CD4-positive, alpha-beta T cell treated with Interleukin-15 for 4 hours (primary cell): ENCODE data around the gene SLC34A1.
"Not testable (repeated sequence)": the region's sequence is repeated elsewhere in the genome, so short reads cannot be mapped to it uniquely, and the experiment has no call there.

Source experiments
- DNase-seq: peaks from one replicate; pipeline ENCODE4 v3.0.0-alpha.2; 2020; ENCODE audit warnings: low spot score

The SLC34A1 gene

DNA sequence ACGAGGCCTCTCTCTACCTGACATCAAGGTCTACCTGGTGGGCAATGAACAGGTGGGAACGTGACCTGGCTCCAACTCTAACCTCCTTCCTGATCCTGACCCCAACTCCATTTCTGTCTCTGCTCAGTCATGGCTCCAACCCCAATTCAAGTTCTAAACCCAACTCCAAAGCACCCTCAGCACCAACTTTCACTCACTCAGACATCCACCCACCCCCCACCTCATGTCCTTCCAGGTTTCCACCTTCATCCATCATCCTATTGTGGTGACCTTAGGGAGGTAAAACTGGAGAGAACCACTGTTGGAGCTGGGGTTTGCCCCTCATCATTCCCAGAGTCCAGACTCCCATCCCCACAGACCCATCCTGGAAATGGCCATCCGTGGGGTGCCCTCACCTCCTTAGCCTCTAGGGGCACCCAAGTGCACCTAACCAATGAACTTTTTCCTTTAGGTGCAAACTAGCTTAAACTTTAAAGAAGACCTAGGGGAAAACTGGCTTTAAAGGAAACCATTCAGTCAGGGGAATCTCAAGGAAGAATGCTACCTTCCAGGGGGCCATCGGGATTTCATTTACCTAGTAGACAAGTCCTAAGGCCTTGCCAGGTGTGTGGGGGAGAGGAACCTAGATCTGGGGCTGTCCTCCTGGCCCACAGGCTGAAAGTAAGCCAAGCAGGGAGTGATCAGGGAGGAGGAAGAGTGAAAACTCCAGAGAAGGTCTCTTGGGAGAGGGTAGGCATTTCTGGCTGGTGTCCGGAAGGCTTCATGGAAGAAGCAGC, 15.2 kb upstream of the SLC34A1 start:
- DNase-seq: no peak

DNA sequence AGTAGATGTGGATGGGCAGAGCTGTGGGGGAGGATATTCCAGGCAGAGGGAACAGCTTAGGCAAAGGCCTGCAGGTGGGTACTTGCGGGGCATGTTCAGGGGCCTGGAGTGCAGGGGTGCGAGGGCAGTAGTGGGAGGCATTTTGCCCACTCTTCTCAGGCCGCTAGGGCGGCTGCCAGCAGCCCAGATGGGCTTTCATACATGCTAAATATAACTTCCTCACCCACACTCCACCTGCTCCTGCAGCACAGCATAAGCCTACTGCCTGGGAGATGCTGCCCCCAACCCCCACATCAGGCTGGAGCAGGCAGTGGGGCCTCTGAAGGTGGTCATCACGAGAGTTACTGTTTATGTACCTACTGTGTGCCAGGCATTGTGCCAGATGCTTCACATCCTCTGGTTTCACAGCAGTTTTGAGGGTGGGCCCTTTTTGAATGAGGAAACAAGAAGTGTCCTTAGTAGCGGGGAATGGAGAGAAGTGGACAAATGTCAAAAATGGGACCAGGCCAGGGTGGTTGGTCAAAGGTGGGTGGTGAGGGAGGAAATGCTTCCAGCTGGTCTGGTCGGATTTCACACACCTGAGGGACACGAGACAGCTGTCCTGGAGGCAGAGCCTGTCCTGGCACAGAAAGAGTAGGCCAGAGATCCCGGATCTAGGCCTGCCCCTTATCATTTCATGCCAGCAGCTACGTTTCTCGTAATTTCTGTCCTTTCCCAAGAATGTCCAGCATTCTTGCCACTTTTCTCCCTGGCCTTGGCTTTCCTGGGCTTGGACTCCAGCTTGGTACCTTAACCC, 14.4 kb upstream of the SLC34A1 start:
- DNase-seq: no peak

DNA sequence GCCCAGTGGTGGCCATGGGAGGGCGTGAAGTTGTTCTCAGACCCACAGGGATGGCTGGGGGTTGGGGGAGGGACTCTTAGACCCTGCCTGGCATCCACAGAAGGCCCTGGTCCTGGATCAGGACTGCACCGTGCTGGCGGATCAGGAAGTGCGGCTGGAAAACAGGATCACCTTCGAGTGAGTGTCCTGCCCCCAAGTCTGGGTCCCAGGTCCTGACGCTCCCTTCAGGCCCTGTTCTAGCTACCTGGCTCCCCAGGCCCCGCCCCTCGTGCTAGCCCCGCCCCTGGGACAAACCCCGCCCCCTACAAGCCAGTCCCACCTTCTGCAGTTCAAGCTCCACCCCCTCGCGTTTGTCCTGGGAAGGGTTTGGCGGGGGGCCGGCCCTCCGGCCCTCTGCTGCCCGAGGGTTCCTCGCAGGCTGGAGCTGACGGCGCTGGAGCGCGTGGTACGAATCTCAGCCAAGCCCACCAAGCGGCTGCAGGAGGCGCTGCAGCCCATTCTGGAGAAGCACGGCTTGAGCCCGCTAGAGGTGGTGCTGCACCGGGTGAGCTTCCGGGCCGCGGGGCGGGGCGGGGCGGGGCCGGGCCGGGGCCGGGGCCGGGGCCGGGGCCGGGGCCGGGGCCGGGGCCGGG, 13.6 kb upstream of the SLC34A1 start:
- DNase-seq: peak; percentile 68

DNA sequence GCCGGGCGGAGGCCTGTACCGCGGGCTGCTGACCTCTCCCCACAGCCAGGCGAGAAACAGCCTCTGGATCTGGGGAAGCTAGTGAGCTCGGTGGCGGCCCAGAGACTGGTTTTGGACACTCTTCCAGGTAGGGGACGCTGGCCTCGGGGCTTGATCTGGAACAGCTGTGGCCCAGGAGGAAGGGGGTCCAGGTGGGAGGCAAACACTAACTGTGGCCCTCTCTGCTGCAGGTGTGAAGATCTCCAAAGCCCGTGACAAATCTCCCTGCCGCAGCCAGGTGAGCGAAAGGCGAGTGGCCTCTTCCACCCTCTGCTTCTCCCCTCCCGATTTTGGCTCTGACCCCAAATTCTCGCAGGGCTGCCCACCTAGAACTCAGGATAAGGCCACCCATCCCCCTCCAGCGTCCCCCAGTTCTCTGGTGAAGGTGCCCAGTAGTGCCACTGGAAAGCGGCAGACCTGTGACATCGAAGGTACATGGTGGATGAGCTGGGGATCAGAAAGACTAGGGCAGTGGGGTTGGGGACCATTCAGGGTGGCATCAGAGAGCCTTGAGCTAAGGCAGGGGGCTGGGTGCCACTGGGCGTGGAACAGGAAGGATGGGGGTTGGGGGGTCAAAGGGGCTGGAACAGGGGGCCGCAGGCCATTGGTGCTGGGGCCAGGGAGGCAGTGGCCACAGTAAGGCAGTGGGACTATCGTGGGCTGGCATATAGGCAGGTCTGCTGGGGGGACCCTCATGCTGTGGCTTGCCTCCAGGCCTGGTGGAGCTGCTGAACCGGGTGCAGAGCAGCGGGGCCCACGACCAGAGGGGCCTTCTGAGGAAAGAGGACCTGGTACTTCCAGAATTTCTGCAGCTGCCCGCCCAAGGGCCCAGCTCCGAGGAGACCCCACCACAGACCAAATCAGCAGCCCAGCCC, 12.9 kb upstream of the SLC34A1 start:
- no peak for DNase-seq

DNA sequence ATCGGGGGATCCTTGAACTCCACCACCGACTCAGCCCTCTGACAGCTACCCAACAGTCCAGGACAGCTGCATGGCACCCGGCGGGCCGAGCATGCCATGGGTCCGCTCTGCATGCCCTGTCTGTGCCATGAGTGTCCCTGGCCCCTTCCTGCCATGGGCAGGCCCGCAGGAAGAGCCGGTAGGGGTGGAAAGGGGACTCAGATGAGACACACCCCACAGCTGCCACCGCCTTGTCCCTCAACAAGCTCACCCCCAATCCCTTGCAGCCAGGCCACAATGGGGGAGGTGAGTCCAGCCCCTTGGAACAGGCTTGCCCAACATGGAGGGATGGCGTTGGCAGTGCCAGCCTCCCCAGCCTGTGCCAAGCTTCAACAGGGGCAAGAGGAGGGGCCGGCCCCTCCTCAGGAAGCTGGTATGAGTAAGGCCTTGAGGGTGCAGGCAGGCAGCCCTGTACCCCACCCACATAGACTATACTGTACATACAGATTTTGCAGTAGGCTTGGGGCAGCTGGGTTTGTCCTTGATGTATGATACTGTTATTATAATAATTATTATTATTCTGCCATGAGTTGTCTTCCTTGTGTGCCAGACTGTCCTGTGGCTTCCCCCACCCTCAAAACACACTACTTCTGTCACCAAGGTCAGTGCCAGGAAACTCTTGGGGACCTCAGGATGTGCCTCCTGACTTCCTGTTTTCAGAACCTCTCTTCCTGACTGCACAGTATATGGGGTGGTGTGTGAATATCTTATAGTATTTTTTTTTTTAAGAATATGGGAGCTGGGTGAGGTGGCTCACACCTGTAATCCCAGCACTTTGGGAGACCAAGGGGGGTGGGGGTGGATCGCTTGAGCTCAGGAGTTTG, 12.0 kb upstream of the SLC34A1 start:
- peak; percentile 63 for DNase-seq

DNA sequence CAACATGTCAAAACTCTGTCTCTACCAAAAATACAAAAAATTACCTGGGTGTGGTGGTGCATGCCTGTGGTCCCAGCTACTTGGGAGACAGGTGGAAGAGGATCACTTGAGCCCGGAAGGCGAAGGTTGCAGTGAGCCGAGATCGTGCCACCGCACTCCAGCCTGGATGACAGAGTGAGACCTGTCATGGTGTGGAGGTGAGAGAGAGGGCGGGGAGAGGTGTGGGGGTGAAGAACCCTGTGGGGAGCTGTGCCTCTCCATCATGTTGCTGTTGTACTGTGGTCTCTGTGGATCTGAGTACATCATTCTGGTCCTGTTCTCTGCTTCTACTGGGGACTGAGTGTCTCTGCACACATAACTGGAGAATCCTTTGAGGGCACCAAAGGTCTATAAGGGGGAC, 11.3 kb upstream of the SLC34A1 start:
- DNase-seq: peak; percentile 37

DNA sequence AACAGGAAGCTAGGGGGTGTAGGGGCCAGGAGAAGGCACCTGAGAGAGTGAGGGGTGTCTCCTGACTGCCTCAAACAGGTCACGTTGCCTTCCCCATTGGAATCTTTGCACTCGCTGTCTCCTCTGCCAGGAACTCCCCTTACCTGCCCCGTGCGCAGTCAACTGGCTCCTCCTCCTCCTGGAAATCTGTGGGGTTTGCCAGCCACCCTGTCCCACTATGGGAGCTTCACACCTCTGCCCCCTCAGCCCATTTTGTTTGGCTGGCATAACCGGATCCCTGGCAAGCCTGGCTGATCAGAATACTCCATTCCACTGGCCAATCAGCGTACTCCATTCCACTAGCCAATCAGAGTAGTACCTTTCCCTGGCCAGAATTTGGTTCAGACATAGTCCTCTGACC, 10.4 kb upstream of the SLC34A1 start:
- DNase-seq: no peak

DNA sequence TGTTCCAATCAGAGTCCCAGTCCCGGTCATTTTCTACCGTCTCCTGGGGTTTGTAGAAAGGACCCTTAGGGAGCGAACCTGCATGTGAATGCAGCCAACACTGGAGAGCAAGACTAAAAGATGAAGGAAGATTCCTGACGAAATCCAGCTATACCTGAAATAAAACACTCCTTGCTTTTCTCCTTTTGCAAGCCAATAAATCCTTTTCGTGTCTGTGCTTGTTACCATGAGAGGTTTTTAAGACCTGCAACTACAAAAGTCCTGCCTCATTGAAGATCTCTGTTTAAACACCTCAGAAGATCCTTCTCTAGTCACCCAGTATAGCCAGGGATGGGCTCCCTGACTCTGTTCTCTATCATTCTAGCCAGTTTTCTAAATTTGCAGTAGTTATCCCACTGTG, 10.0 kb upstream of the SLC34A1 start:
- DNase-seq: no peak

DNA sequence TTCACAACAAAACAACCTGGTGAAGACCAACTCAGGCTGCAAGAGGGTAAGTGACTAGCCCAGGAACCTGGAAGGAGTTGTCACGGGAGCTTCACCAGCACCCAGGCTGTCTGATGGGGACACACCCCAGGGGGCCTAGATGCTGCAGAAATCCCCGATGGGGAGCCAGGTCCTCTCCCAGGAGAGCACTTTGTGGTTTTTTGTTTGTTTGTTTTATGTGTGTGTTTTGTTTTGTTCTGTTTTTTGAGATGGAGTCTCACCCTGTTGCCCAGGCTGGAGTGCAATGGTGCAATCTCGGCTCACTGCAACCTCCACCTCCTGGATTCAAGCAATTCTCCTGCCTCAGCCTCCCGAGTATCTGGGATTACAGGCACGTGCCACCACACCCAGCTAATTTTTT, 8.7 kb upstream of the SLC34A1 start:
- DNase-seq: not testable (repeated sequence)

DNA sequence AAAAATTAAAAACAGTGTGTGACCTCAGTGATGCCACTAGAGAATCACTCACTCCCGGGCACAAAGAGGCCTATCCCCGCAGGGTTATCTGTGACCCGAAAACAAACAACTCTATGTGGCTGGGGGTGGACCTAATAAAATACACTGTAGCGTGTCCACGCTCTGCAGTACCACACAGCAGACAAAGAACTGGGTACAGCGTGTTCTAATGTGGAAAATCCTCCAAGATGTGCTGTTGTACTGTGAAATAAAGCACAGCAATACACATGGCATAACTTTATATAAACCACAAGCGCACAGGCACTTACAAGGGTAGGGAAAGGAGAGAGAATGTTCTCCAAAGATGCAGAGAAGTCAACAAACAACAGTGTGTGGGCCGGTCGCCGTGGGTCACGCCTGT, 8.1 kb upstream of the SLC34A1 start:
- DNase-seq: no peak

DNA sequence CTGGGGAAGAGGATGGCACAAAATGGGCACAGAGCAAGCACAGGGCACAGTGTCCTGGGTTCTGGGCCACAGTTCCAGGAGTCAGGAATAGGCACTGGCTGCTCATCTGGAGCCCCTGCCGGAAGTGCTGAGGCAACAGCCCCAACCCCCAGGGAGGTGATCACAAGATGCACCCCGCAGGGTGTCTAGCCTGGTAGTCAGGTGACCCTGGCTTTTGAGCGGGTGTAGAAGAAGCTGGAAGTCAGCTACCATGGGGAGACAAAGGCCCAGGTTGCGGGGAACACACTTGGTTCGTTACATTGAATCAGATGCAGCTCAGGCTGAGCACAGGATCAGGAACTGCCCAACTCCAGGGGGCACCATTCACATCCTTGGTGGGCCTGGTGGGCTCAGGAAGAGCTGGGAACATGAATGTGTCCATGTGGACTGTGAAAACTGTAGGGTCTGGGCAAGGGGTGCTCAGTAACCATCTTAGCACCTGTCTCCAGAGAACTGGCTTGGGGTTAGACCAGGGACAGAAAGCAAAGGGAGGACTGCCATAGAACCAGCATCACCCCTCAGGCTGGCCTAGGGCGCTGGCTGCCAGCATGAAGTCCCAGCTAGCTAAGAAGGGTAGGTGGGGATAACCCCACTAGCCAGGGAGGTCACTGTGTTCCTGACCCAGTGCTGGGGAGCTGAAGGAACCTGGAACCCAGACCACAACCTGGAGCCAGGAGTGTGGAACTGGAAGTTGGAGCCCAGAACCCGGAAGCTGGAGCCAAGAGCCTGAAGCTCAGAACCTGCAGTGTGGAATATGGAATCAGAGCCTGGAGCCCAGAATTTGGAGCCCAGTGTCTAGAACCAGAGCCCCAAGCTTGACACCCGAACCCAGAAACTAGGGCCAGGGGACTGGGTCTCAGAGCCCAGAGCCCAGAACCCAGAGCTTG, 6.1 kb upstream of the SLC34A1 start:
- DNase-seq: no peak

DNA sequence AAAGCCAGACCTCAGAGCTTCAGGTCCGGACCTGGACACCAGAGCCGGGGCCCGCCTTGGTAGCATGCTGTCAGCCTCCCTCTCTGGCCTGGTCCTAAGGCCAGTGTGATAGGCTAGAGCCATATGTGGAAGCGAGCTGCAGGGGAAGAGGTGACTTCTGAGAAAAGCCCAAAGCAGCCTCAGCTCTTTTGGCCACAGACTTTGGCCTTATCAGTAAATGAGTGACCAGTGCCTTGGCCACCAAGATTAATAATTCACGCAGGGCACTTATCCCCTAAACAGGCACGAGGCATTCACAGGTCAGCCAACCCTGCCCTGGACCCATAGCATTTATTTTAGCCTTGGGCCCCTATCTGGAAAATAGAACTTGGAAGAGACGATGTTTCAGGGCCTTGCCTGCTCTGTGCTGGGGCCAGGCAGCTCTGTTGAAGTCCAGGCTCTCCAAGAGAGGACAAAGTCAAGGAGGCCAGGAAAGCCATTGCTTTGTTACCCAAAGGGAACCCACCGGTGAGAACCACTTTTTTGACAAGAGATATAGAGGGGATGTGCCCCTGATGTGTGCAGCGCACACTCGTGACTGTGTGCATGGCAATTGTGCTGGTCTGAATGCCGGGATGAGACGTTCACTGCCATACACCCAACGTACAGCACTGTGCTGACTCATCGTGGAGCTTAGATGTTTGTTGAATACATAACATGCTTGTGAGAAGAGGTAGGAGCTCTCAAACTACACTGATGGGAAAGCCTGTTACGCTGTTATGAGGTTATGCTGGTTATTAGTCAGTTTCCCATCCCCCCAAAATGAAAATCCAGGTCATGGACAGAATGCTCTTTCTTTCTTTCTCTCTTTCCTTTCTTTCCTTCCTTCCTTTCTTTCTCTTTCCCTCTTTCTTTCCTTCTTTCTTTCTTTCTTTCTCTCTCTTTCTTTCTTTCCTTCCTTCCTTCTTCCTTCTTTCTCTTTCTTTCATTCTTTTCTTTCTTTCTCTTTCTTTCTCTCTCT, 5.0 kb upstream of the SLC34A1 start:
- DNase-seq: peak; percentile 46

DNA sequence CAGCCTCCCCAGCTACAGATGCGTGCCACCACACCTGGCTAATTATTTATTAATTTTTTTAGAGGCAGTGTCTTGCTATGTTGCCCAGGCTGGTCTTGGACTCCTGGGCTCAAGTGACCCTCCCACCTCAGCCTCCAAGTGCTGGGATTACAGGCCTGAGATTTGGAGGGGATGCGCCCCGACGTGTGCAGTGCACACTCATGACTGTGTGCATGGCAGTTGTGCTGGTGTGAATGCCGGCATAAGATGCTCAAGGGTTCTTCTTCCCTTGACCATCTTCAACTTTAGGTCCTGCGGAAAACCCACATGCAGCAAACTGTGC, 3.5 kb upstream of the SLC34A1 start:
- DNase-seq: no peak

DNA sequence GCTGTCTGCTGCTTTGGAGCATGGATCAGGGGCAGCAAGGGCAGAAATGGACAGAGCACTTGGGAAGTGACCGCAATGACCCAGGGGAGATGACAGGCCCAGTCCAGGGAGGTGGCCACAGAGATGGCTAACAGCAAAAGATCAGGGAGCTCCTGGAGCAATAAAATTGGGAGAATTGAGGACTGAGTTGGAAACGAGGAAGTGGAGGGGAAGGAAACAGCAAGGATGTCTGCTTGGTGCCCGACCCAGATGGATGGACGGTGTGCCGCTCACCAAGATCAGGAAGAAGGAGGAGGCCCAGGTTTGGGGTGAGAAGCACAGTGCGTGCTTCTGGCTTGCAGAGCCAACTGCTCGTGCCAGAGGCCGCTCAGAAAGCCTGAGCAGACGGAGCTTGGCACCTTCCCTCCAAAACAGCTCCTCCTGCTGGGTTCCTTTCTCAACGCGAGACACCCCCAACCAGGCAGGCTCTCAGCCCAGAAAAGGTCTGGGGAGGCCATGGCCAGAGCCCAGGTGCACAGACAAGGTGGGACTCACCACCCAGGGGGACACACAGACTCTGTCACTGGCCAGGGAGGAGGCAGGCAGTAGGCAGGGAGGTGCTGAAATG, 1.7 kb upstream of the SLC34A1 start:
- no peak for DNase-seq

DNA sequence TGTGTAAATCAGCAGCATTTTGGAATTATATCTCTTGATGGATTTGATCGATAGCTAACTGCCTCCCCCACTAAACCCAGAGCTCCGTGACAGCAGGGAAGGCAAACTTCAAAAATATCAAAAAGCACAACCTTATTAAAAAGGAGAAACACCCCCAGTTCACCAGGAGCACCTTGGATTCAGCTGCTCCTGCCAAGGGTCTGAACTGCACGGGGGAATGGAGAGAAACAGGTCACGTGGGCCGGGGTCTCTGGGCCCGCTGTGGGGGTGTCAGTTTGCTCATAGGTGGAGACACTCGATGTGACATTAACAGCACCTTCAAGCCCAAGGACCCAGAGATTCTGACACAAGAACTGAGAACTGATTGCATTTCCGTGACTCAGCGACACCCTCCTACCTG, 1.1 kb upstream of the SLC34A1 start:
- no peak for DNase-seq

DNA sequence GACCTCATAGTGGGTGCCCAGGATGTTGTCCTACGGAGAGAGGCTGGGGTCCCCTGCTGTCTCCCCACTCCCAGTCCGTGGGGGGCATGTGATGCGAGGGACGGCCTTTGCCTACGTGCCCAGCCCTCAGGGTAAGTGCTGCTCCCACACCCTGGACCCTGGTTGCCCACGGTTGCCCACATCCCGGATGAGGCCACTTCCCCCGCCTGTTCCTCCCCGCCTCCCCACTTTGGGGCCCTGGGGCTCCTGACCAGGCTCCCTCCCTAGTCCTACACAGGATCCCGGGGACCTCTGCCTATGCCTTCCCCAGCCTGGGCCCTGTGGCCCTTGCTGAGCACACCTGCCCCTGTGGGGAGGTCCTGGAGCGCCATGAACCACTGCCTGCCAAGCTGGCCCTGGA, 1.5 kb downstream of the SLC34A1 start:
- DNase-seq: no peak

DNA sequence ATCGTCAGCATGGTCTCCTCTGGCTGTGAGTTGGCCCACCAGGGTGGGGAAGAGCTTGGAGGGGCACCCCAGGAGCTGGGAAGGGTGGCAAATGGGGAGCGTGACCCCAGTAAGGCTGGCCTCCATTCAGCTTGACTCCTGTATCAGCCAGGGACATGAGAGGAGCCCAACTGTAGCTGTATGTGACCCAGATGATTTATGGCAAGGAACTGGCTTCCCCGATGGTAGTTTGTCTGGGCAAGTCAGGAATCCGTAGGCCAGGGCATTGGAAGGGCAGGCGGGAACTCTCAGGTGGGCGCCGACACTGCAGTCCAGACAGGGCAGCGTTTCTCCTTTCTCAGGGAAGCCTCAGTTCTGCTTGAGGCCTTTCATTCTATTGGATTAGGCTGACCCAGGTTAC, 2.3 kb downstream of the SLC34A1 start:
- DNase-seq: no peak

DNA sequence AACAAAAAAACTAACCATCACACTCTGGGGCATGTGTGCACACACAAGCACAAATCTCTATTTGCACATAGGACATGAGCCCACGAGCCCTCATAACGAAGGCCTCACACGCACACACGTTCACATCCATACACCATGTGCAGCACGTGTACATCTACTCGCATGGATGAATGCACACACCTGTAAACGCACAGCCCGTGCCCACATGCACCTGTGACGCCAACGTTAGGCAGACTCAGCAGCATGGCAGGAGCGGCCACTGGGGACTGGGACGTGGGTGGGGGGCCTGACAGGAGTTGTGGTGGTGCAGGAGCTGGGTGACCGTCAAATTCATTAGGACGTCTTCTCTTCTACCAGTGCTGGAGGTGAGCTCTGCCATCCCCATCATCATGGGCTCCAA, 3.2 kb downstream of the SLC34A1 start:
- no peak for DNase-seq
